ENCODE measurements around the gene GFOD1. TPM values are rescaled to one million over a fixed set of nuclear protein-coding genes. Genes with fewer than 3 reads are reported as not detected.
A peak's percentile ranks its signal among the peaks of the same experiment; 100 is the strongest.
"Not testable (repeated sequence)": the region's sequence is repeated elsewhere in the genome, so short reads cannot be mapped to it uniquely, and the experiment has no call there.

The GFOD1 gene
- polyA plus RNA-seq, 10 donors = 2.1 to 7.5 (median 3.5) TPM

- no peak for DNase-seq
These were observed 41.0 kb downstream of the GFOD1 start for GRCh38 chr6:13446381-13446780.

- DNase-seq = no peak
These were observed 41.7 kb downstream of the GFOD1 start for GRCh38 chr6:13445744-13446115.

GRCh38 chr6:13445005-13445743 lies 42.2 kb downstream of the GFOD1 start:
- DNase-seq = peak in 1 of 3 donors; percentile 63

- no peak for DNase-seq
These were observed 42.8 kb downstream of the GFOD1 start for GRCh38 chr6:13444604-13445003.

GRCh38 chr6:13443978-13444377 lies 43.4 kb downstream of the GFOD1 start:
- not testable (repeated sequence) for DNase-seq

- DNase-seq = no peak
These were observed 45.6 kb downstream of the GFOD1 start for GRCh38 chr6:13441778-13442177.

GRCh38 chr6:13439644-13440043 lies 47.8 kb downstream of the GFOD1 start:
- no peak for DNase-seq

GRCh38 chr6:13438126-13438525 lies 49.3 kb downstream of the GFOD1 start:
- DNase-seq = no peak

GRCh38 chr6:13437218-13437996 lies 50.0 kb downstream of the GFOD1 start:
- no peak for DNase-seq

GRCh38 chr6:13436399-13437217 lies 50.8 kb downstream of the GFOD1 start:
- DNase-seq = no peak

GRCh38 chr6:13435477-13436246 lies 51.7 kb downstream of the GFOD1 start:
- no peak for DNase-seq

- no peak for DNase-seq
These were observed 52.6 kb downstream of the GFOD1 start for GRCh38 chr6:13434777-13435176.

- not testable (repeated sequence) for DNase-seq
These were observed 53.1 kb downstream of the GFOD1 start for GRCh38 chr6:13434135-13434775.

GRCh38 chr6:13433709-13434121 lies 53.7 kb downstream of the GFOD1 start:
- DNase-seq = no peak

- no peak for DNase-seq
These were observed 54.7 kb downstream of the GFOD1 start for GRCh38 chr6:13432526-13433184.

- DNase-seq = no peak
These were observed 55.4 kb downstream of the GFOD1 start for GRCh38 chr6:13431861-13432465.

- no peak for DNase-seq
These were observed 56.2 kb downstream of the GFOD1 start for GRCh38 chr6:13431059-13431656.

- DNase-seq = no peak
These were observed 58.0 kb downstream of the GFOD1 start for GRCh38 chr6:13429406-13429753.

- no peak for DNase-seq
These were observed 58.6 kb downstream of the GFOD1 start for GRCh38 chr6:13428583-13429405.
